A172 (cell line): ENCODE measurements around the gene OTOS. TPM values are rescaled to one million over a fixed set of nuclear protein-coding genes. Genes with fewer than 3 reads are reported as not detected.

ENCODE experiments used
- DNase-seq: peaks from one replicate; pipeline ENCODE4 v3.0.0-alpha.2; 2015; ENCODE audit warnings: low spot score
- total RNA-seq: library from RNA; depleted of rRNA; stranded (reverse); fragments of >200 nt; shearing (Covaris generic); gene quantifications from 2 replicates; pipeline ENCODE4 v1.2.3, GENCODE V29; 2014

Gene OTOS
- total RNA-seq, 1 experiment from 2014 or later = not detected

GRCh38 chr2:240168041-240168440, 27.6 kb upstream of the OTOS start:
- no peak for DNase-seq

- DNase-seq = no peak
Measured at GRCh38 chr2:240167588-240167880, 27.1 kb upstream of the OTOS start.

GRCh38 chr2:240166761-240167587, 26.5 kb upstream of the OTOS start:
- no peak for DNase-seq

DNA sequence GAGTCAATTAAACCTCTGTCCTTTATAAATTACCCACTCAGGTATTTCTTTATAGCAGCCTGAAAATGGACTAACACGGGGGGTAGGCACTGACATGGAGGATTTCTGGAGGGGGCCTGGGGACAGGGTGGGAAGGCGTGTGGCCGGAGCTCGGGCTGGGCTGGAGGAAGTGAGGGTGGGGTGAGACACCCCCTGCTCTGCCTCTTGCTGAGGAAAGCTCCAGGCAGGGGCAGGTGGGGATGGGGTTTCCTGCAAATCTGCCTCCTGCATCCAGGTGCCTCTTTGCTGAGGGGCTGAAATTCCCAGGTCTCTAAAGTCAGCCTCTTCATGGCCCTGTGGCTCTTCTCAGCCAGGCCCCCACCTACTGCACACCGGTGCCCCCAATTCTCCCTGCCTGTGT, 25.7 kb upstream of the OTOS start:
- no peak for DNase-seq

- DNase-seq = no peak
Measured at GRCh38 chr2:240165661-240166060, 25.2 kb upstream of the OTOS start.

DNA sequence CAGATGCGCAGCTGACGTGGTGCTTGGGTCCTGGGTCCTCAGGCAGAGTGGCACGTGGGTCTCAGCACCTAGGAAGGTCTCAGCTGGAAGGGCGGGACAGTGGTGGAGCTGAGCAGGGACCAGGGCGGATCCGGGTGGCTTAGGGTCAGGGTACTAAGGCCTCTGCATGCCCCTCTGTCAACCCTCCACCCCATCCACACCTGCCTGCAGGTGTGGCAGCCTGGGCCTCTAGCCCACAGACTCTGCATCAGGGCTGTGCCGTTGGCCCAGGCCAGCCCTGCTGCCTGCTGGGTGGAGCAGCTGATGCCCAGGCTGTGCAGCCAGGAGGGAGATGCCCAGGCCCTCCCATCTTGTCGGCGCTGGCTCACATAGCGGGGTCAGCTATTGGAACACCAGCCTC, 24.6 kb upstream of the OTOS start:
- no peak for DNase-seq

- no peak for DNase-seq
Measured at GRCh38 chr2:240164586-240164985, 24.1 kb upstream of the OTOS start.

DNA sequence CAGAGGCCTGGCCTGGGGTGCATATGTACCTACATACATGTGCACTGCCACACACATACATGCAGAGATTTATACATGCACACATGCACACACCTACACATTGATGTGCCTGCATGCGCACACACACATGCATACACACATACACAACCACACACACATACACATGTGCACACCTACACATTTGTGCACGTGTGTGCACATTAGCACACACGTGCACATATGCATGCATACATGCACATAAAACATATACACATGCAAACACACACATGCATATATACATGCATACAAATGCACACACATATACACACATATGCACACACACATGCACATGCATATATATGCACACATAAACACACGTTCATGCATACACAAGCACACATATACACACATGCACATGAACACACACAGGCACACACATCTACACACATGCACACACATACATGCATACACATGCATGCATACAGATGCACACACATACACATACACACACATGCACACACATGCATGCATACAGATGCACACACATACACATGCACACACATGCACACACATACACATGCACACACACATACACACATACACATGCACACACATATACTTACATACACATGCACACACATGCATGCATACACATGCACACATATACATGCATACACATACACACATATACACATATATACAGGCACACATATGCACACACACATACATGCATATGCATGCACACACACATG, 23.6 kb upstream of the OTOS start:
- no peak for DNase-seq

- no peak for DNase-seq
Measured at GRCh38 chr2:240162939-240163714, 22.7 kb upstream of the OTOS start.

DNA sequence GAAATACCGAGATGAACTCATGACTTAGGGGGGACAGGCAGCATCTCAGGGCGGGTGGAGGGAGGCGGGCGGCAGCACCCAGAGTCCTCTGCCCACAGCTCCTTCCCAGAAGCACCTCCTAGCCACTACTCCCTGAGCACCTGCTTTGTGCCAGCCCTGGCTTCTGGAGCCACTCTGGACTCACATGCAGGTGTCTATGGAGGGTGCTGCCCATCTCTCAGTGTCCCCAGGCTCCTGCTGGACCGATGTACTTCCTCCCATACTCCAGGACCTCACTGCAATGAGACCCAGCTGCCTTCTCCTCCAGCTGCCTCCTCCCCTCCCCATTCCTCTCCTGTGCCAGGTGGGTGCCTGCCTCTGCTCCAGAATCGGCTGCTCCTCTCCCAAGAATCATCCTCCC, 22.1 kb upstream of the OTOS start:
- no peak for DNase-seq

DNA sequence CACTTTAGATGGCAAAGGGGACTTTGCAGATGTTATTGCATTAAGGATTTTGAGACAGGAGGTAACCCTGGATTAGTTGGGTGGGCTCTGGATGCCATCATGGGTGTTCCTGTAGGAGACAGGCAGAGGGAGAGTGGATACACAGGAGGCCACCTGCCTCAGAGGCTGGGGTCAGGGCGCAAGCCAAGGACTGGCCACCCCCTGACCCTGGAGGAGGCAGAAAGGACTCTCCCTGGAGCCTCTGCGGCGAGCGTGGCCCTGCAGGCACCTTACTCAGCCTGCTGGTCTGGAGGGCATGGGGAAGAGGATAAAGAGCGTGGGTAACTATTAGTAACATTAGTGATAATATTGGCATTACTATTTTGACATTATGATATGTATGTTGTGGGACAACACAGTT, 21.6 kb upstream of the OTOS start:
- DNase-seq = no peak

DNA sequence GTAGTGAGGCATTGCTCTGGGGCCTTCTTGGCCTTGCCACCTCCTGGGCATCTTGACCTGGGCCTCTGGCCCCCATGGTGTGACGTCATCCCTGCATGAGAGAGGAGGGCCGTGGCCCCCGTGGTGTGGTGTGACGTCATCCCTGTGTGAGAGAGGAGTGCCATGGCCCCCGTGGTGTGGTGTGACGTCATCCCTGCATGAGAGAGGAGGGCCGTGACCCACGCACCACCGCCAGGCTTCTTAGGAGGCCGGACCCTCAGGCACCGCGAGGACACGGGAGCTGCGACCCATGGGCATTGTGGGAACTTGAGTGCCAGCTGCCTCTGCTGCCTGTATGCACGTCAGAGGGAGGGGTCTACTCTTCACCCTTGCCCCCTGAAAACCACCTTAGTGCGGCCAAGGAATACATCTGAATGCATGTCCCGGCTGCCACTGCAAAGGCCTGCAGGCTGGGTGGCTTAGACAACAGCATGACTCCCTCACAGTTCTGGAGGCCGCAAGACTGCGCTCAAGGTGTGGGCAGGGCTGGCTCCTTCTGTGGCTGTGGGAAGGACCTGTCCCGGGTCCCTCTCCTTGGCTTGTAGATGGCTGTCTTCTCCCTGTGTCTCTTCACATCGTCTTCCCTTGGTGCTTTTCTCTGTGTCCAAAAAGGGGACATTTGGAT, 20.8 kb upstream of the OTOS start:
- DNase-seq = no peak

- no peak for DNase-seq
Measured at GRCh38 chr2:240160291-240161086, 20.0 kb upstream of the OTOS start.

DNA sequence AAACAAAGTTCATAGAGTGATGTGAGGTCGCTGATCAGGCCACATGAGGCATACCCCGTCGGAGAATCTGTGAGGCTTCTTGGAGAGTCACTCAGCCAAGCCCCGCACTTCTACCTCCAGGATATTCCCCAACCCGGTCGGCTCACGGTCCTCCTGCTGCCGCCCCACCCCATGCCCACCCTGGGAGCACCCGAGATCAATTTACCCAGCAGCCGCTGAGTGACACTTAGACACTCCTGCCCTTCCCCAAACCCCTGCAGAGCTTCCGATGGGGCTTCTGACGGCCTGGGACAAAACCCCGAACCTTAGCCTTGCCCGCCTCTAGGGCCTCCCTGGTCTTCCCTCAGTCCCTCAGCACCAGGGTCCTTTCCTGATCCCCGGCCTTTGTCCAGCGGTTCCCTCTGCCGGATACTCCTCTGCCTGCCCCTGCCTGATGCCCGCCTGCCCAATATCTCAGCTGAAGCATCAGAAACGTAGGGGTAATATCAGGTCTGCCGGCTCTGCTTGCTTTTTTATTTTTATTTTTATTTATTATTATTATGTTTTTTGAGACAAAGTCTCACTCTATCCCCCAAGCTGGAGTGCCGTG, 18.9 kb upstream of the OTOS start:
- no peak for DNase-seq

DNA sequence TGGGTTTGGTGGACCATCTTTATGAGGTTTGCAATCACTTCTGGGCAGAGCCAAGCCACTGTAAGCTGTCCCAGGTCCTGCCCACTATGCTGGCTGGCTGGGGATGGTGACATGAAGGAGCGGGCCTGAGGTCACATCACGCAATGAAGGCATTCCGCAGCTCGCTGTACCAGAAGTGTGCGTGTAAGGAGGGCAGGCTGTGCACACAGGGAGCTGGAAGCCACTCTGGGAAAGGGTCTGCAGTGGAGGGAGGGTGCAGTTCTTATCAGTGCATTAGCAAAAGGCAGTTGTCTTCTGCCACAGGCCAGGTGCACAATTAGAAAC, 16.7 kb upstream of the OTOS start:
- DNase-seq = no peak

- DNase-seq = no peak
Measured at GRCh38 chr2:240156435-240157146, 16.1 kb upstream of the OTOS start.

DNA sequence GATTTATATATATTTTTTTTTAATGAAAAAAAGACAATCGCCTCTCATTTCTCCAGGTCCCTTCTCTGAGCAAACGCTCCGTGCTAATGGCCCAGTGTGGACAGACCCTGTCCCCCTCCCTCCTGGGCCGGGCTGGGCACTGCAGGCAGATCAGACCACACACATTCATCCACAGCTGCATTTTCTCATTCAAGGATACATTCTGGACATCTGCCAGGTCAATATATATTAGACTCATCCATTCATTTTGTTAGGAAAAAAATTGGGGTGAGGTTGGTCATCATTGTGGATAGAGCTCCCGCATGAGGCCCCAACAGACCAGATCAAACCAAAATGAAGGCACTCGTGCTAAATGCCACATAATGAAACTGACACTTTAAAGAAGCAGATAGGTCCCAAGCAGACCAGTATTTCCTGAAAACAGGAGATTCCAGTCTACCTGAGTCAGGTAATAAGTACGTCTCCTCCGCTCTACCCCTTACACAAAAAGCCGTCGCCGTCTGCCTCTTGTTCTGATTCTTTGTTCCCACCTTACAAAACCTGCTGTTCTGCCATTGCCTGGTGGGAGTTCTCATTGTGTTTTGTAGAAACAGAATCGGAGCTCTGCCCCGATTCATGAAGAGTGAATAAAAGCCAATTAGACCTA, 15.4 kb upstream of the OTOS start:
- DNase-seq = no peak

DNA sequence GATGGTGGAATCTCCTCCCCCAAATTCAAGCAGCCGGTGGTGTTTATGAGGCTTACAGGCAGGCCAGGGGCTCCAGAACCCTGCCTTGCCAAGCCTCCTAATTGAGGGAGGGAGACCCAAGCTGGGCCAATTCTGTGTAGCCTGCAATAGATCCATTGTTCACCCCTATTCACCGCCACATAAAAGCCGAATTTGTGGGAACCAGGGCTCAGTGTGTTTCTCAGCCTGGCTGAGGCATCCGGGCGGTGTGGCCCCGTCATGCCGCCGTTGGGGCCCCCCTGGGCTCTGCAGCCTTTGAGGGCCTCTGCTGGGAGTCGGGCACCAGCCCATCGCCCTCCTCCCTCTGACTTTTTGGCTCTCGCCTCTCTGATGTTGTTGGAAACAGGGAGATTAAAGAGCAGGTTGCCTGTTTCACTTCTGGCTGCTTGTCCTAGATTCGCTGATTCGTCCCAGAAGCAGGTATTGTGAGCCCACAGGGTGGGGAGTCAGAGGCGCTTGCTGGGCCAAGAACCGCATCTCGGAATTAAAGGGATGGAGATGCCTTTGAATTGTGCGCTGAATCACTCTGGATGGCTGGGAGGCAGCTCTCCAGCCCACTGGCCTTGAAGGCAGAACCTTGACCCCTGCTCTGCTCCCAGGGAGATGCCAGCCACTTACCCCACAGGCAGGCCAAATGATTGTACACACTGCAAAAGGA, 14.7 kb upstream of the OTOS start:
- peak; percentile 10 for DNase-seq

DNA sequence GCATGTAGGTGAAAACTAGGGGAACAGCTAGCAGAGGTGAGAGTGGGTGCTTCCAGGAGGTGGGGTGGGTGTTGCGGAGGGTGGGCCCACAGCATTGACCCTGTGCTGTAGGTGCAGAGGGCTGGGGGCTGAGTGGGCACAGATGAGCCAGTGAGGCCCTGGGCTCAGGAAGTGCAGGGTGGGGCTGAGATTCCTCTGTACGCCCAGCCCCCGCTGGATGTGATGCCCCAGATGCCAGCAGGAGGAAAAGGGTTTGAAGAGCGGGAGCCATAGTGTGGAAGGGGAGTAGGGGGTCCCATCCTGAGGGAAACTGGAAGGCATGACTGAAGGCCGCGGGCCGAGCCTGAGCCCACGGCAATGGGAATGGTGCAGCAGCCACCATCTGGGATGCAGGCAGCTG, 14.1 kb upstream of the OTOS start:
- no peak for DNase-seq
